HepG2 (cell line): ENCODE results near the gene LONP1. TPM values are rescaled to one million over a fixed set of nuclear protein-coding genes. Genes with fewer than 3 reads are reported as not detected.

Source experiments
- ATF7-NPFF ChIP-seq: sonication (generic); formaldehyde crosslinking; IDR thresholded peaks from 2 replicates; pipeline ENCODE4 v1.8.1; 2023; ENCODE audit warnings: mild to moderate bottlenecking, low read depth, missing genetic modification reagents, moderate library complexity
- CREBL2 ChIP-seq: sonication (generic); formaldehyde crosslinking; IDR thresholded peaks from 2 replicates; pipeline ENCODE4 v1.8.1; 2023; ENCODE audit warnings: missing genetic modification reagents, mild to moderate bottlenecking, borderline replicate concordance
- EHMT2 ChIP-seq: fragments of 200-600 bp; sonication (generic); IDR thresholded peaks from 2 replicates; pipeline ENCODE4 v1.7.0; 2017; ENCODE audit warnings: antibody characterized with exemption, low read depth, low read length, borderline replicate concordance
- GMEB1 ChIP-seq: sonication (generic); formaldehyde crosslinking; IDR thresholded peaks from 2 replicates; pipeline ENCODE4 v1.5.1; 2020; ENCODE audit warnings: missing genetic modification reagents, mild to moderate bottlenecking, borderline replicate concordance
- IRF9 ChIP-seq: sonication (generic); formaldehyde crosslinking; IDR thresholded peaks from 2 replicates; pipeline ENCODE4 v1.8.0; 2022; ENCODE audit warnings: missing genetic modification reagents, mild to moderate bottlenecking, borderline replicate concordance
- MED8 ChIP-seq: sonication (generic); formaldehyde crosslinking; IDR thresholded peaks from 2 replicates; pipeline ENCODE4 v1.8.1; 2023; ENCODE audit warnings: mild to moderate bottlenecking, missing genetic modification reagents; ENCODE audit not compliant: insufficient replicate concordance
- MEF2D ChIP-seq: sonication (generic); formaldehyde crosslinking; IDR thresholded peaks from 2 replicates; pipeline ENCODE4 v1.5.1; 2020; ENCODE audit warnings: mild to moderate bottlenecking, missing genetic modification reagents
- NFE2 ChIP-seq: sonication (generic); formaldehyde crosslinking; IDR thresholded peaks from 2 replicates; pipeline ENCODE4 v1.4.0; 2020; ENCODE audit warnings: missing genetic modification reagents
- NKX3-1 ChIP-seq: sonication (generic); formaldehyde crosslinking; IDR thresholded peaks from 2 replicates; pipeline ENCODE4 v1.5.0; 2020; ENCODE audit warnings: missing genetic modification reagents
- RNF2 ChIP-seq: fragments of 450-650 bp; conservative IDR thresholded peaks from 2 replicates; pipeline ENCODE4 v1.6.1; 2016; ENCODE audit warnings: low read depth
- SIX4 ChIP-seq: sonication (generic); formaldehyde crosslinking; IDR thresholded peaks from 2 replicates; pipeline ENCODE4 v1.4.0; 2020; ENCODE audit warnings: missing genetic modification reagents
- SMAD3 ChIP-seq: sonication (generic); formaldehyde crosslinking; IDR thresholded peaks from 2 replicates; pipeline ENCODE4 v1.4.0; 2020; ENCODE audit warnings: missing genetic modification reagents
- THAP11 ChIP-seq: IDR thresholded peaks from 2 replicates; pipeline ENCODE4 v1.6.1; 2016; ENCODE audit warnings: missing biosample characterization, missing genetic modification reagents
- TOE1 ChIP-seq: sonication (generic); formaldehyde crosslinking; IDR thresholded peaks from 2 replicates; pipeline ENCODE4 v1.4.0; 2020; ENCODE audit warnings: mild to moderate bottlenecking, missing genetic modification reagents
- U2AF1 ChIP-seq: fragments of 200-400 bp; formaldehyde crosslinking; optimal IDR thresholded peaks from 2 replicates; pipeline ENCODE3; 2017; ENCODE audit warnings: mild to moderate bottlenecking, low read depth, low read length
- ZBTB46 ChIP-seq: sonication (generic); formaldehyde crosslinking; IDR thresholded peaks from 2 replicates; pipeline ENCODE4 v1.4.0; 2020; ENCODE audit warnings: mild to moderate bottlenecking, missing genetic modification reagents, borderline replicate concordance
- ZMAT5 ChIP-seq: sonication (generic); formaldehyde crosslinking; IDR thresholded peaks from 2 replicates; pipeline ENCODE4 v1.5.0; 2020; ENCODE audit warnings: mild to moderate bottlenecking, low read depth, missing genetic modification reagents, borderline replicate concordance
- ZNF230 ChIP-seq: sonication (generic); formaldehyde crosslinking; IDR thresholded peaks from 2 replicates; pipeline ENCODE4 v1.4.0; 2020; ENCODE audit warnings: mild to moderate bottlenecking, missing genetic modification reagents
- ZNF292 ChIP-seq: sonication (generic); formaldehyde crosslinking; IDR thresholded peaks from 2 replicates; pipeline ENCODE4 v1.8.1; 2022; ENCODE audit warnings: mild to moderate bottlenecking, low read depth, missing genetic modification reagents, borderline replicate concordance
- ZNF691 ChIP-seq: sonication (generic); formaldehyde crosslinking; IDR thresholded peaks from 2 replicates; pipeline ENCODE4 v1.4.0; 2020; ENCODE audit warnings: missing genetic modification reagents, low read depth, mild to moderate bottlenecking, borderline replicate concordance
- ZNF761 ChIP-seq: sonication (generic); formaldehyde crosslinking; conservative IDR thresholded peaks from 2 replicates; pipeline ENCODE4 v1.4.0; 2020; ENCODE audit warnings: mild to moderate bottlenecking, missing genetic modification reagents
- polyA plus RNA-seq, 8 experiments: library from polyadenylated mRNA; depleted of rRNA in 3 of 8; stranded (reverse) in 7 of 8; unstranded in 1 of 8; fragments of >200 nt; fragmentation: Illumina TruSeq in 4 of 8; extraction: Trizol in 4 of 8; gene quantifications; 2 replicates each; pipeline versions ENCODE4 v1.2.1 to v1.2.3, GENCODE V29; 2011 to 2016; ENCODE audit warnings: low read depth in 4 of 8, missing spikeins in 1 of 8, mixed read lengths in 1 of 8; ENCODE audit not compliant: insufficient read depth in 1 of 8
- total RNA-seq, 5 experiments: library from RNA; depleted of rRNA; stranded (reverse); fragments of >200 nt; fragmentation: Illumina TruSeq; extraction: Trizol; gene quantifications; 2 replicates each; pipeline ENCODE4 v1.2.3, GENCODE V29; 2016; ENCODE audit warnings: low read depth in 1 of 5

Gene LONP1
- total and polyA plus RNA-seq, 2 of the 13 experiments (the other 11 are each of a cell fraction or from before 2014, with no cell fraction given) = 59.5 to 76.8 TPM

- TF ChIP-seq IRF9 (CRISPR knock-in tag) (peak; percentile 85), RNF2 (peak; percentile 74; the same call in 1 of the 2 replicates), EHMT2 (no peak), THAP11 (CRISPR knock-in tag) (peak; percentile 95), U2AF1 (peak; percentile 85), NKX3-1 (peak; percentile 81; the same call in 1 of the 2 replicates), SIX4 (CRISPR knock-in tag) (no peak; the same call in 1 of the 2 replicates), SMAD3 (CRISPR knock-in tag) (peak; percentile 46; the same call in 1 of the 2 replicates), ZBTB46 (CRISPR knock-in tag) (no peak), GMEB1 (CRISPR knock-in tag) (peak; percentile 65; the same call in 1 of the 2 replicates), ZNF691 (peak; percentile 60; the same call in 1 of the 2 replicates), ZMAT5 (CRISPR knock-in tag) (no peak), ZNF761 (CRISPR knock-in tag) (peak; percentile 87), MEF2D (CRISPR knock-in tag) (peak; percentile 8; the same call in 1 of the 2 replicates), ZNF292 (CRISPR knock-in tag) (no peak; the same call in 1 of the 2 replicates), MED8 (CRISPR knock-in tag) (no peak), ATF7-NPFF (CRISPR knock-in tag) (peak; percentile 98), ZNF230 (CRISPR knock-in tag) (peak; percentile 95; the same call in 1 of the 2 replicates), CREBL2 (CRISPR knock-in tag) (no peak), TOE1 (CRISPR knock-in tag) (no peak), NFE2 (CRISPR knock-in tag) (no peak)
Observed at GRCh38 chr19:5690125-5690954, 29.6 kb downstream of the LONP1 start, which contains the start of gene RPL36 (continued).
